Measurements from ENCODE around the gene ARMC7.

- TF ChIP-seq ZBTB40 (IDR thresholded peaks at IDR 0.05) (no peak), ZBTB40 (CRISPR knock-in tag; IDR thresholded peaks at IDR 0.05) (no peak), CTCF (CRISPR knock-in tag; IDR thresholded peaks at IDR 0.05) (no peak), SMARCE1 (IDR thresholded peaks at IDR 0.05; ENCODE audit: borderline replicate concordance) (no peak), POLR2A (IDR thresholded peaks at IDR 0.05; ENCODE audit: insufficient read depth in 1 of 2, low read depth in 2 of 2, low read length in 2 of 2) (no peak), THAP11 (CRISPR knock-in tag; IDR thresholded peaks at IDR 0.05) (no peak), BRCA1 (CRISPR knock-in tag; IDR thresholded peaks at IDR 0.05) (no peak), HDAC2 (CRISPR knock-in tag; IDR thresholded peaks at IDR 0.05) (no peak), POLR2AphosphoS5 (IDR thresholded peaks at IDR 0.05; ENCODE audit: low read depth, low read length) (no peak), MTA3 (CRISPR knock-in tag; IDR thresholded peaks at IDR 0.05) (no peak), EZH2 (conservative IDR thresholded peaks at IDR 0.05; ENCODE audit: low read depth, low read length) (no peak), NFYC (CRISPR knock-in tag; IDR thresholded peaks at IDR 0.05) (no peak), NFIC (IDR thresholded peaks at IDR 0.05; ENCODE audit: low read length) (no peak)
These were observed 5.8 kb downstream of the ARMC7 start for GRCh38 chr17:75115555-75115954.
